Loucy (cell line): Measurements from ENCODE around the gene SLC8B1.

ENCODE experiments used
- CTCF ChIP-seq: fragments of 200-600 bp; sonication (generic); conservative IDR thresholded peaks from 2 replicates; pipeline ENCODE4 v1.5.1; 2014; ENCODE audit warnings: mild to moderate bottlenecking, antibody characterized with exemption, low read length
- EZH2phosphoT487 ChIP-seq: fragments of 200-600 bp; IDR thresholded peaks from 2 replicates; pipeline ENCODE4 v1.6.1; 2018; ENCODE audit warnings: antibody characterized with exemption, mild to moderate bottlenecking, moderate library complexity, borderline replicate concordance

- TF ChIP-seq CTCF (no peak), EZH2phosphoT487 (no peak)
Measured at GRCh38 chr12:113253532-113254285, 81.2 kb downstream of the SLC8B1 start.
